Stomach (tissue), 4 donors: Measurements from ENCODE around the gene AQR.

Experiments used
- EP300 ChIP-seq: sonication (generic); formaldehyde crosslinking; IDR thresholded peaks from one replicate; pipeline ENCODE4 v1.6.1; 2017; ENCODE audit warnings: antibody characterized with exemption
- POLR2A ChIP-seq, 4 donors: fragments of 450-650 bp; IDR thresholded peaks; one replicate each; pipeline ENCODE4 v1.6.1; 2016; ENCODE audit warnings: antibody characterized with exemption in 4 of 4, control low read depth in 2 of 4, mild to moderate bottlenecking in 1 of 4, moderate library complexity in 1 of 4
- POLR2AphosphoS5 ChIP-seq, 3 donors: sonication (generic); formaldehyde crosslinking; IDR thresholded peaks; one replicate each; pipeline ENCODE4 v1.6.1; 2016; ENCODE audit warnings: antibody characterized with exemption in 3 of 3
- TF ChIP-seq, protein P1 (sequence below), 7 experiments: fragments of 450-650 bp in 4 of 7; fragments of 200-600 bp in 3 of 7; sonication (generic) in 3 of 7; IDR thresholded peaks; one replicate each; pipeline ENCODE4 v1.5.1; 2016 to 2019; ENCODE audit warnings: antibody characterized with exemption in 7 of 7, control low read depth in 2 of 7, mild to moderate bottlenecking in 1 of 7

DNA sequence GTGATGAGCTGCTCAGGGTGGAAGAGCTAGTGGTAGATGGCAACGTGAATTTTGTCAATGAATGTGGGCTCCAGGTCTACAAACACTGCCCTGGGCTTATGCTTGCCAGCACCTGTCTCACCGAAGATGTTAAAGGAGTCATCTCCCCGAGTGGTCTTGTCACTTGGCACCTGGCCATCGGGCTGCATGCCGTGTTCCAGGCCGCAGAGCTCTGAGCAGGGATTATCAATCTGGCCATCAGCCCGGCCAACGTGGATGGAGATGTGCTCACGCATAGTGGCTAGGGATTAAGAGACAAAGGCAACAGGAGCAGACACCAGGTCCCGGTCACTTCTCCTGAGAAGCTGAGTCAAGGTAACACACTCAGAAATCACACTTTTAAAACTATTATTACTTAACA, 119.4 kb downstream of the AQR start:
- TF ChIP-seq POLR2A (IDR thresholded peaks at IDR 0.05) (no peak), EP300 (no peak), POLR2AphosphoS5 (IDR thresholded peaks at IDR 0.05) (no peak)
- TF ChIP-seq, protein P1, sequence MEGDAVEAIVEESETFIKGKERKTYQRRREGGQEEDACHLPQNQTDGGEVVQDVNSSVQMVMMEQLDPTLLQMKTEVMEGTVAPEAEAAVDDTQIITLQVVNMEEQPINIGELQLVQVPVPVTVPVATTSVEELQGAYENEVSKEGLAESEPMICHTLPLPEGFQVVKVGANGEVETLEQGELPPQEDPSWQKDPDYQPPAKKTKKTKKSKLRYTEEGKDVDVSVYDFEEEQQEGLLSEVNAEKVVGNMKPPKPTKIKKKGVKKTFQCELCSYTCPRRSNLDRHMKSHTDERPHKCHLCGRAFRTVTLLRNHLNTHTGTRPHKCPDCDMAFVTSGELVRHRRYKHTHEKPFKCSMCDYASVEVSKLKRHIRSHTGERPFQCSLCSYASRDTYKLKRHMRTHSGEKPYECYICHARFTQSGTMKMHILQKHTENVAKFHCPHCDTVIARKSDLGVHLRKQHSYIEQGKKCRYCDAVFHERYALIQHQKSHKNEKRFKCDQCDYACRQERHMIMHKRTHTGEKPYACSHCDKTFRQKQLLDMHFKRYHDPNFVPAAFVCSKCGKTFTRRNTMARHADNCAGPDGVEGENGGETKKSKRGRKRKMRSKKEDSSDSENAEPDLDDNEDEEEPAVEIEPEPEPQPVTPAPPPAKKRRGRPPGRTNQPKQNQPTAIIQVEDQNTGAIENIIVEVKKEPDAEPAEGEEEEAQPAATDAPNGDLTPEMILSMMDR (IDR thresholded peaks at IDR 0.05): no peak
